IMR-90 (cell line): ENCODE data around the gene EVA1C. TPM values are rescaled to one million over a fixed set of nuclear protein-coding genes. Genes with fewer than 3 reads are reported as not detected.

Experiments used
- ATAC-seq: fragments of 200-7000 bp; cut with Tn5 transposase; 2 replicates; pipeline ENCODE4 v1.9.1; 2020; ENCODE audit warnings: low read depth, mild to moderate bottlenecking, moderate library complexity
- BruUV-seq: library from RNA; stranded (reverse); fragments of 400-500 nt; replicated peaks from 2 replicates; lab custom pipeline; 2021; lab: Mats Ljungman, UMichigan
- CTCF ChIA-PET: fragments of 300-600 bp; formaldehyde crosslinking; extraction: SDS; loops from one replicate; lab custom pipeline; 2021; ENCODE audit warnings: antibody characterized with exemption; lab: Yijun Ruan, JAX
- POLR2A ChIA-PET: fragments of 300-600 bp; sonication (Branson Sonifier 250); formaldehyde crosslinking; loops from one replicate; lab custom pipeline; 2022; ENCODE audit warnings: antibody characterized with exemption; ENCODE audit not compliant: unreplicated experiment; lab: Charles Lee
- DNase-seq: peaks from one replicate; pipeline ENCODE4 v3.0.0; 2013
- H2AFZ ChIP-seq: replicated peaks from 2 replicates; pipeline ENCODE3; 2013; ENCODE audit warnings: low read length, mild to moderate bottlenecking; ENCODE audit not compliant: poor library complexity
- H2AK5ac ChIP-seq: 2 replicates; pipeline ENCODE4 v1.6.1; 2013; ENCODE audit warnings: low read depth, low read length, inconsistent platforms
- H2AK9ac ChIP-seq: replicated peaks from 2 replicates; pipeline ENCODE3; 2013; ENCODE audit warnings: mild to moderate bottlenecking, low read depth, low read length, moderate library complexity; ENCODE audit not compliant: poor library complexity
- H2BK120ac ChIP-seq: 2 replicates; pipeline ENCODE4 v1.6.1; 2013; ENCODE audit warnings: low read depth, low read length, inconsistent platforms
- H2BK15ac ChIP-seq: 3 replicates; pipeline ENCODE4 v1.6.1; 2013; ENCODE audit warnings: low read depth, low read length, inconsistent platforms
- H2BK20ac ChIP-seq: 2 replicates; pipeline ENCODE4 v1.6.1; 2013; ENCODE audit warnings: low read depth, mild to moderate bottlenecking, inconsistent platforms, low read length, moderate library complexity
- H2BK5ac ChIP-seq: 2 replicates; pipeline ENCODE4 v1.6.1; 2013; ENCODE audit warnings: mild to moderate bottlenecking, low read depth, low read length, inconsistent platforms; ENCODE audit not compliant: poor library complexity, severe bottlenecking
- H3K14ac ChIP-seq: replicated peaks from 2 replicates; pipeline ENCODE4 v1.6.1; 2013; ENCODE audit warnings: low read depth, low read length, inconsistent platforms
- H3K18ac ChIP-seq: 2 replicates; pipeline ENCODE4 v1.6.1; 2013; ENCODE audit warnings: low read depth, low read length, control low read depth
- H3K23ac ChIP-seq: 2 replicates; pipeline ENCODE4 v1.6.1; 2013; ENCODE audit warnings: low read depth, low read length, inconsistent platforms
- H3K27ac ChIP-seq: 2 replicates; pipeline ENCODE4 v1.5.1; 2013; ENCODE audit warnings: mild to moderate bottlenecking, control low read depth, low read length; ENCODE audit not compliant: insufficient read depth
- H3K27me3 ChIP-seq: 2 replicates; pipeline ENCODE4 v1.6.1; 2013; ENCODE audit warnings: low read length; ENCODE audit not compliant: control insufficient read depth, insufficient read depth
- H3K36me3 ChIP-seq: 2 replicates; pipeline ENCODE4 v1.6.1; 2013; ENCODE audit warnings: low read length, mixed read lengths; ENCODE audit not compliant: control insufficient read depth, insufficient read depth
- H3K4ac ChIP-seq: 2 replicates; pipeline ENCODE4 v1.6.1; 2013; ENCODE audit warnings: low read depth, low read length, inconsistent platforms
- H3K4me1 ChIP-seq: 2 replicates; pipeline ENCODE4 v1.6.1; 2013; ENCODE audit warnings: low read length, mixed read lengths; ENCODE audit not compliant: control insufficient read depth, insufficient read depth
- H3K4me2 ChIP-seq: 2 replicates; pipeline ENCODE4 v1.6.1; 2013; ENCODE audit warnings: low read depth, mild to moderate bottlenecking, control low read depth, low read length, moderate library complexity
- H3K4me3 ChIP-seq: 2 replicates; pipeline ENCODE4 v1.5.1; 2013; ENCODE audit warnings: low read depth, mild to moderate bottlenecking, control low read depth, low read length, moderate library complexity; ENCODE audit not compliant: insufficient read depth
- H3K56ac ChIP-seq: 2 replicates; pipeline ENCODE4 v1.6.1; 2013; ENCODE audit warnings: low read length, inconsistent platforms; ENCODE audit not compliant: insufficient read depth; ENCODE audit errors: extremely low read depth
- H3K79me1 ChIP-seq, 2 experiments: 2 replicates each; pipeline ENCODE4 v1.6.1; 2013; ENCODE audit warnings: low read length in 2 of 2, inconsistent platforms in 1 of 2, low read depth in 1 of 2
- H3K9ac ChIP-seq: 2 replicates; pipeline ENCODE4 v1.6.1; 2013; ENCODE audit warnings: low read depth, low read length, control low read depth
- H3K9me1 ChIP-seq: 2 replicates; pipeline ENCODE4 v1.6.1; 2013; ENCODE audit warnings: low read length, inconsistent platforms; ENCODE audit not compliant: insufficient read depth
- H3K9me3 ChIP-seq: 2 replicates; pipeline ENCODE4 v1.6.1; 2013; ENCODE audit warnings: low read length; ENCODE audit not compliant: control insufficient read depth, insufficient read depth
- H4K20me1 ChIP-seq: 2 replicates; pipeline ENCODE4 v1.6.1; 2013; ENCODE audit warnings: low read length, inconsistent platforms; ENCODE audit not compliant: insufficient read depth
- H4K5ac ChIP-seq: 2 replicates; pipeline ENCODE4 v1.6.1; 2013; ENCODE audit warnings: mild to moderate bottlenecking, low read depth, low read length, control low read depth
- H4K8ac ChIP-seq, 2 experiments: 2 replicates each; pipeline ENCODE4 v1.6.1; 2013; ENCODE audit warnings: low read depth in 2 of 2, low read length in 2 of 2, control low read depth in 1 of 2, inconsistent platforms in 1 of 2
- H4K91ac ChIP-seq: 2 replicates; pipeline ENCODE4 v1.6.1; 2013; ENCODE audit warnings: low read depth, low read length, inconsistent platforms; ENCODE audit not compliant: insufficient read depth
- BHLHE40 ChIP-seq: fragments of 150-350 bp; IDR thresholded peaks from 2 replicates; pipeline ENCODE4 v1.6.1; 2016; ENCODE audit warnings: mild to moderate bottlenecking, low read depth, low read length
- CEBPB ChIP-seq: IDR thresholded peaks from 2 replicates; pipeline ENCODE4 v1.6.1; 2012; ENCODE audit warnings: low read depth, low read length, improper control_type of control experiment
- FOS ChIP-seq: fragments of 150-350 bp; IDR thresholded peaks from 2 replicates; pipeline ENCODE4 v1.6.1; 2016; ENCODE audit warnings: low read depth, low read length
- MAZ ChIP-seq: IDR thresholded peaks from 2 replicates; pipeline ENCODE4 v1.6.1; 2012; ENCODE audit warnings: low read depth, mild to moderate bottlenecking, low read length, improper control_type of control experiment, moderate library complexity, borderline replicate concordance
- NFE2L2 ChIP-seq: fragments of 150-350 bp; IDR thresholded peaks from 2 replicates; pipeline ENCODE4 v1.6.1; 2016; ENCODE audit warnings: low read depth, mild to moderate bottlenecking, low read length
- WGBS, 2 experiments: methylation state at CpG; one replicate each; pipeline versions ENCODE4 v1.1.5 to v1.1.7; 2013; ENCODE audit warnings: missing lambda C conversion rate in 2 of 2; ENCODE audit not compliant: insufficient read length in 1 of 2; ENCODE audit errors: extremely low coverage in 2 of 2; 5-methylcytosine and 5-hydroxymethylcytosine counted together
- dilution Hi-C: fragments of 300-500 bp; cut with HindIII; formaldehyde crosslinking; loops from one replicate; pipeline ENCODE4 v1.14.3; 2018; ENCODE audit warnings: low sequenced_read_pairs; ENCODE audit not compliant: unreplicated experiment
- in situ Hi-C: fragments of 300-500 bp; cut with MboI; formaldehyde crosslinking; loops from 3 replicates; pipeline ENCODE4 v1.14.3; 2019; ENCODE audit warnings: low sequenced_read_pairs, inconsistent platforms, mixed read lengths
- intact Hi-C: fragments of 100-400 bp; cut with micrococcal nuclease; formaldehyde crosslinking; loops from 2 replicates; pipeline ENCODE4 v1.10.0; 2022
- polyA plus RNA-seq, 3 experiments: library from polyadenylated mRNA; depleted of rRNA; stranded (reverse); fragments of >200 nt; gene quantifications; 2 replicates each; pipeline ENCODE4 v1.2.3, GENCODE V29; 2012; ENCODE audit warnings: low replicate concordance in 1 of 3
- total RNA-seq: library from RNA; depleted of rRNA; stranded (reverse); fragments of >200 nt; gene quantifications from 2 replicates; pipeline ENCODE4 v1.2.3, GENCODE V29; 2012

Gene EVA1C
- total and polyA plus RNA-seq, 2 of the 4 experiments (the other 2 are of a cell fraction) = 0.72 to 1.1 TPM

- 80% methylated on average over 3 of the region's 6 CpGs; no CpG with 5 or more reads in 1 of the 2 experiments for WGBS, 2 experiments
- Histone ChIP-seq H4K8ac (peak overlapping the region in 1 of 2 experiments; percentile 77; a peak in 2 of 4 replicates), H3K14ac (0 out of 2 replicates have a peak overlapping the region, but pooled peaks have one; percentile 24), H3K23ac (no peak overlapping the region; the same call in 1 of the 2 replicates), H3K27ac (peak overlapping the region; percentile 86; the same call in 1 of the 2 replicates), H4K91ac (peak overlapping the region; percentile 25; the same call in 1 of the 2 replicates), H3K36me3 (peaks cover 24% of the 10 kb centered on the region), H3K9me3 (no peaks in the 10 kb centered on the region), H3K79me1 (peaks cover 13 to 27% of the 10 kb centered on the region in 2 experiments), H3K56ac (no peak overlapping the region), H3K18ac (peak overlapping the region; percentile 83), H2AK9ac (peak overlapping the region; percentile 22), H3K4me2 (peak overlapping the region; percentile 88), H2BK15ac (0 out of 3 replicates have a peak overlapping the region, but pooled peaks have one; percentile 16), H3K27me3 (no peaks in the 10 kb centered on the region), H2AK5ac (peak overlapping the region; percentile 75; the same call in 1 of the 2 replicates), H4K20me1 (no peaks in the 10 kb centered on the region), H2BK5ac (peak overlapping the region; percentile 80), H3K9ac (no peak overlapping the region), H2AFZ (peak overlapping the region; percentile 55), H3K4ac (peak overlapping the region; percentile 71; the same call in 1 of the 2 replicates), H2BK120ac (0 out of 2 replicates have a peak overlapping the region, but pooled peaks have one; percentile 5), H3K9me1 (peaks cover 5% of the 10 kb centered on the region), H3K4me1 (peaks cover 11% of the 10 kb centered on the region), H2BK20ac (0 out of 2 replicates have a peak overlapping the region, but pooled peaks have one; percentile 17), H3K4me3 (no peak overlapping the region), H4K5ac (peak overlapping the region; percentile 50)
- peak; percentile 94 for ATAC-seq
- ChIA-PET CTCF (interaction anchor here (0.7 to 1.2 kb wide), 4 partner anchors 9 to 229 kb away, joined by 3 to 5 read pairs (median 4); no protein-coding TSS in a partner anchor), POLR2A (interaction anchor here (0.6 kb wide), 1 partner anchor 20 kb away, joined by 3 read pairs; no protein-coding TSS in a partner anchor)
- TF ChIP-seq CEBPB (peak; percentile 90), BHLHE40 (no peak), NFE2L2 (no peak), FOS (peak; percentile 73), MAZ (no peak)
- no TSS peak for BruUV-seq
- in situ Hi-C loops = no loop called here
- dilution Hi-C loops = no loop called here
- DNase-seq = peak; percentile 83
- intact Hi-C loops = no loop called here
Measured at GRCh38 chr21:32371913-32372314, 40.6 kb upstream of the EVA1C start.
